HUES48 (cell line): ENCODE measurements around the gene CFHR2.

ENCODE experiments used
- H3K27ac ChIP-seq: one replicate; pipeline ENCODE4 v1.7.0; 2013; ENCODE audit warnings: low read depth, low read length, inconsistent platforms
- H3K27me3 ChIP-seq: 2 replicates; pipeline ENCODE4 v1.6.1; 2013; ENCODE audit warnings: mild to moderate bottlenecking, low read length; ENCODE audit not compliant: control insufficient read depth, insufficient read depth
- H3K36me3 ChIP-seq: 2 replicates; pipeline ENCODE4 v1.6.1; 2013; ENCODE audit warnings: low read length; ENCODE audit not compliant: control insufficient read depth, insufficient read depth
- H3K4me1 ChIP-seq: 2 replicates; pipeline ENCODE4 v1.6.1; 2013; ENCODE audit warnings: mild to moderate bottlenecking, low read length; ENCODE audit not compliant: control insufficient read depth, insufficient read depth
- H3K4me3 ChIP-seq: 2 replicates; pipeline ENCODE4 v1.5.1; 2013; ENCODE audit warnings: mild to moderate bottlenecking, low read depth, low read length
- H3K9ac ChIP-seq: 2 replicates; pipeline ENCODE4 v1.6.1; 2013; ENCODE audit warnings: mild to moderate bottlenecking, low read depth, low read length, moderate library complexity
- H3K9me3 ChIP-seq: 2 replicates; pipeline ENCODE4 v1.6.1; 2013; ENCODE audit warnings: low read length; ENCODE audit not compliant: control insufficient read depth, insufficient read depth

CFHR2 gene

GRCh38 chr1:197001828-197002227, 58.3 kb downstream of the CFHR2 start:
- Histone ChIP-seq H3K9ac (no peak overlapping the region), H3K36me3 (no peaks in the 10 kb centered on the region), H3K27me3 (no peaks in the 10 kb centered on the region), H3K4me3 (no peak overlapping the region), H3K27ac (no peak overlapping the region), H3K4me1 (no peaks in the 10 kb centered on the region), H3K9me3 (no peaks in the 10 kb centered on the region)

GRCh38 chr1:197003132-197003531, 59.6 kb downstream of the CFHR2 start:
- Histone ChIP-seq H3K9me3 (no peaks in the 10 kb centered on the region), H3K9ac (no peak overlapping the region), H3K27ac (no peak overlapping the region), H3K27me3 (no peaks in the 10 kb centered on the region), H3K4me1 (no peaks in the 10 kb centered on the region), H3K36me3 (no peaks in the 10 kb centered on the region), H3K4me3 (no peak overlapping the region)

- H3K9ac ChIP-seq: no peak overlapping the region
- H3K27ac ChIP-seq: no peak overlapping the region
- no peak overlapping the region for H3K4me3 ChIP-seq
- H3K36me3 ChIP-seq: no peaks in the 10 kb centered on the region
- H3K9me3 ChIP-seq: peaks cover 5% of the 10 kb centered on the region
- no peaks in the 10 kb centered on the region for H3K4me1 ChIP-seq
- H3K27me3 ChIP-seq: no peaks in the 10 kb centered on the region
Measured at GRCh38 chr1:197008861-197009260, 65.3 kb downstream of the CFHR2 start.
